Parathyroid adenoma (tissue), 2 donors: Measurements from ENCODE around the gene UBXN1.
A peak's percentile ranks its signal among the peaks of the same experiment; 100 is the strongest.
"Not testable (repeated sequence)": the region's sequence is repeated elsewhere in the genome, so short reads cannot be mapped to it uniquely, and the experiment has no call there.

Source experiments
- H2AFZ ChIP-seq: fragments of 300-600 bp; sonication (generic); one replicate; pipeline ENCODE4 v1.7.0; 2017; ENCODE audit warnings: antibody characterized with exemption, mild to moderate bottlenecking
- H3K27ac ChIP-seq: fragments of 300-600 bp; sonication (generic); one replicate; pipeline ENCODE4 v1.7.0; 2017
- H3K27me3 ChIP-seq: fragments of 300-600 bp; sonication (generic); one replicate; pipeline ENCODE4 v1.7.0; 2017; ENCODE audit warnings: low read length; ENCODE audit not compliant: control insufficient read depth, insufficient read depth
- H3K36me3 ChIP-seq: fragments of 300-600 bp; sonication (generic); one replicate; pipeline ENCODE4 v1.7.0; 2017; ENCODE audit warnings: low read length; ENCODE audit not compliant: control insufficient read depth, insufficient read depth
- H3K4me1 ChIP-seq: fragments of 300-600 bp; sonication (generic); one replicate; pipeline ENCODE4 v1.7.0; 2017; ENCODE audit warnings: control low read depth
- H3K4me2 ChIP-seq: fragments of 300-600 bp; sonication (generic); one replicate; pipeline ENCODE4 v1.7.0; 2017; ENCODE audit warnings: low read length
- H3K4me3 ChIP-seq: fragments of 300-600 bp; sonication (generic); one replicate; pipeline ENCODE4 v1.7.0; 2017; ENCODE audit warnings: low read depth, low read length
- H3K79me2 ChIP-seq: fragments of 300-600 bp; sonication (generic); one replicate; pipeline ENCODE4 v1.7.0; 2017; ENCODE audit warnings: control low read depth
- H3K9ac ChIP-seq: fragments of 300-600 bp; sonication (generic); one replicate; pipeline ENCODE4 v1.7.0; 2017; ENCODE audit warnings: mild to moderate bottlenecking
- H3K9me3 ChIP-seq: fragments of 300-600 bp; sonication (generic); one replicate; pipeline ENCODE4 v1.7.0; 2017; ENCODE audit warnings: low read length; ENCODE audit not compliant: control insufficient read depth
- CTCF ChIP-seq: fragments of 300-600 bp; sonication (generic); IDR thresholded peaks from one replicate; pipeline ENCODE4 v1.7.0; 2017; ENCODE audit warnings: antibody characterized with exemption, mild to moderate bottlenecking
- donor health status: primary hyperparathyroidism.

Gene UBXN1

GRCh38 chr11:62677156-62677555 lies 1.7 kb downstream of the UBXN1 start:
- Histone ChIP-seq H3K36me3 (no peaks in the 10 kb centered on the region), H3K79me2 (no peaks in the 10 kb centered on the region), H3K9me3 (no peaks in the 10 kb centered on the region), H3K4me3 (peak overlapping the region; percentile 33), H2AFZ (no peak overlapping the region), H3K4me2 (peak overlapping the region; percentile 77), H3K4me1 (peaks cover 3% of the 10 kb centered on the region), H3K27ac (no peak overlapping the region), H3K9ac (no peak overlapping the region), H3K27me3 (no peaks in the 10 kb centered on the region)
- TF ChIP-seq CTCF = no peak

DNA sequence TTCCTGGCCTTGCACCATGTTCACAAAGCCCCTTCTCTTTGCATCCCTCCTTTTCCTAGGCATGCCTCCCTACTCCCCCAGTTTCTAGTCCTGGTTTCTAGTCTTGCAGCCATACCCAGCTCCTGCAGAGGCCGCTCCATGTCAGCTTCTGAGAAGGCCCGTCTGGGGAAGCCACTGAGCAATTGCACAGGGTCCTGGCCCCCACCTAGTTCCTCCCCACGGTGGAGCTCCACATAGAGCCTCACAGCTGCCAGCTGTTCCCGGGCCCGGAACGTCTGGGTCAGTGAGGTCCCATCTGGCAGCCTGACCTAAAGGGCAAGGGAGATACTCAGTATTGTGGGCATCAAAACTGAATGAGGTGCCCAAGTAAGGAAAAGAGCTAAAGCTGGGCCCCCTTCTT lies 2.2 kb downstream of the UBXN1 start:
- Histone ChIP-seq H3K4me2 (peak overlapping the region; percentile 77), H3K27me3 (no peaks in the 10 kb centered on the region), H3K9me3 (no peaks in the 10 kb centered on the region), H3K79me2 (no peaks in the 10 kb centered on the region), H3K36me3 (no peaks in the 10 kb centered on the region), H3K4me3 (peak overlapping the region; percentile 33), H3K4me1 (peaks cover 3% of the 10 kb centered on the region), H2AFZ (no peak overlapping the region), H3K9ac (no peak overlapping the region), H3K27ac (no peak overlapping the region)
- TF ChIP-seq CTCF = no peak

- not testable (repeated sequence) for H3K9ac ChIP-seq, H3K4me1 ChIP-seq, H3K79me2 ChIP-seq, H3K36me3 ChIP-seq, H3K4me2 ChIP-seq, H3K9me3 ChIP-seq, H2AFZ ChIP-seq, H3K27me3 ChIP-seq, H3K4me3 ChIP-seq, H3K27ac ChIP-seq
Observed at GRCh38 chr11:62675415-62675814, 3.5 kb downstream of the UBXN1 start.

DNA sequence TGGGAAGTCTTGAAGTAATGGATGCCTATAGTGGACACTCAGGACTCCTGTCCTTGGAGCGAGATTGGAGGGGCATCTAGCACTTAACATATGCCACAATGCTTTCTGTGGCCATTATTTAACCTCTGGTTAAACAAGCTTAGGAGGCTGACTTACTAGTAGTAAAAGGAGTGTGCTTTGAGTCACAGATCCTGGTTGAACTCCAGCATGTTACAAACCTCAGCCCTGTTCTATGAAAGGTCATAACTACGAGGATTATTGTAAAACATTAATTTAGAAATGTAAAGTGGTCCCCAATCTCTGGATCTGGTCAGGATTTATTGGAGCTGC lies 5.7 kb downstream of the UBXN1 start:
- no peak overlapping the region for H3K4me2 ChIP-seq
- no peak overlapping the region for H3K4me3 ChIP-seq
- no peak overlapping the region for H3K9ac ChIP-seq
- H2AFZ ChIP-seq = no peak overlapping the region
- no peaks in the 10 kb centered on the region for H3K36me3 ChIP-seq
- H3K27me3 ChIP-seq = no peaks in the 10 kb centered on the region
- H3K79me2 ChIP-seq = no peaks in the 10 kb centered on the region
- no peaks in the 10 kb centered on the region for H3K9me3 ChIP-seq
- H3K4me1 ChIP-seq = peaks cover 4% of the 10 kb centered on the region
- no peak overlapping the region for H3K27ac ChIP-seq
- no peak for TF ChIP-seq CTCF

DNA sequence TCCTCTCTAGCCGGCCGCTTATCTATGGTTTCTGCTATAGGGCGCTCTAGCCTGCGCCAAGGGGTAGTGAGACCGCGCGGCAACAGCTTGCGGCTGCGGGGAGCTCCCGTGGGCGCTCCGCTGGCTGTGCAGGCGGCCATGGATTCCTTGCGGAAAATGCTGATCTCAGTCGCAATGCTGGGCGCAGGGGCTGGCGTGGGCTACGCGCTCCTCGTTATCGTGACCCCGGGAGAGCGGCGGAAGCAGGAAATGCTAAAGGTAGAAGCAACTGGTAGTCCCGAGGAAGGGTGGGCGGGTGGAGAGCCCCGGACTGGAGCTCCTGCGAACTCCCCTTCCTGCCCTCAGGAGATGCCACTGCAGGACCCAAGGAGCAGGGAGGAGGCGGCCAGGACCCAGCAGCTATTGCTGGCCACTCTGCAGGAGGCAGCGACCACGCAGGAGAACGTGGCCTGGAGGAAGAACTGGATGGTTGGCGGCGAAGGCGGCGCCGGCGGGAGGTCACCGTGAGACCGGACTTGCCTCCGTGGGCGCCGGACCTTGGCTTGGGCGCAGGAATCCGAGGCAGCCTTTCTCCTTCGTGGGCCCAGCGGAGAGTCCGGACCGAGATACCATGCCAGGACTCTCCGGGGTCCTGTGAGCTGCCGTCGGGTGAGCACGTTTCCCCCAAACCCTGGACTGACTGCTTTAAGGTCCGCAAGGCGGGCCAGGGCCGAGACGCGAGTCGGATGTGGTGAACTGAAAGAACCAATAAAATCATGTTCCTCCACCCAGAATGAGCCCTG lies 7.1 kb downstream of the UBXN1 start, which contains the start of the genes LBHD1 and UQCC3:
Gene LBHD1, minus strand, starts transcription at position 660 of the 782 bp plus-strand sequence. CDS start 2,236 bp downstream, outside the sequence.
Gene UQCC3, plus strand, starts transcription at position 66 of the 782 bp plus-strand sequence. Its CDS starts 73 bp downstream, at position 139.
- no peaks in the 10 kb centered on the region for H3K79me2 ChIP-seq
- H3K9me3 ChIP-seq = no peaks in the 10 kb centered on the region
- peak within 1 kb of the TSS; percentile 81 for H2AFZ ChIP-seq
- no peak within 1 kb of the TSS for H3K9ac ChIP-seq
- H3K4me2 ChIP-seq = peak within 1 kb of the TSS; percentile 60
- peak within 1 kb of the TSS; percentile 73 for H3K4me3 ChIP-seq
- peak within 1 kb of the TSS; percentile 75 for H3K27ac ChIP-seq
- no peaks in the 10 kb centered on the region for H3K27me3 ChIP-seq
- TF ChIP-seq CTCF = no peak
- peaks cover 2% of the 10 kb centered on the region for H3K4me1 ChIP-seq
- H3K36me3 ChIP-seq = no peaks in the 10 kb centered on the region
